ENCODE data around the gene AFAP1L2.
A peak's percentile ranks its signal among the peaks of the same experiment; 100 is the strongest.

AFAP1L2 gene

GRCh38 chr10:114281006-114281405, 123.3 kb downstream of the AFAP1L2 start:
- no peaks in the 10 kb centered on the region for H3K4me1 Mint-ChIP-seq
- ATAC-seq: no peak
- no peak overlapping the region for H3K4me3 Mint-ChIP-seq
- H3K36me3 Mint-ChIP-seq: no peaks in the 10 kb centered on the region
- H3K27ac Mint-ChIP-seq: no peak overlapping the region
- H3K27me3 Mint-ChIP-seq: peaks cover 28% of the 10 kb centered on the region
- no peaks in the 10 kb centered on the region for H3K9me3 Mint-ChIP-seq

- no peaks in the 10 kb centered on the region for H3K4me1 Mint-ChIP-seq
- H3K36me3 Mint-ChIP-seq: no peaks in the 10 kb centered on the region
Observed at GRCh38 chr10:114279901-114280644, 124.2 kb downstream of the AFAP1L2 start.

DNA sequence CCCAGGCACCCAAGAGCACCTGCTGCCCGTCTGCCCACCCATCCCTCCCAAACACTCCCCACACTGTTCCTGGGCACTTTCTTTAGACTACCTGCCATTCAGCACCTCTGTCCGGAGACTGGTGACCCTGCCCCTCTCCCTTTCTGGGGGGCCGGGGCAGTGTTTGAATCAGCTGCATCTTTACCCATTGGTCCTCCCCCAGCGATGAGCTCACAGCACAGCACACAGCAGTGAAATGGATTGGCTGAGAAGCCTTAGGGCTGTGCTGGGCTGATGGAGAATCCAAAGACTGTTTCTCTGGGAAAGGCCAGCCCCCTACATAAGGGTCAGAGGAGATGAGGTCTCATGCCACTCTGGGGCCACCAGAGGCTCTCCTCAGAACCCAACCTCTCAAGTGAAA, 125.0 kb downstream of the AFAP1L2 start:
- ATAC-seq: no peak
- no peaks in the 10 kb centered on the region for H3K9me3 Mint-ChIP-seq
- no peaks in the 10 kb centered on the region for H3K36me3 Mint-ChIP-seq
- no peak overlapping the region for H3K27ac Mint-ChIP-seq
- no peak overlapping the region for H3K4me3 Mint-ChIP-seq
- H3K27me3 Mint-ChIP-seq: peaks cover 37% of the 10 kb centered on the region
- no peaks in the 10 kb centered on the region for H3K4me1 Mint-ChIP-seq

More at GRCh38 chr10:114279901-114280644, 124.2 kb downstream of the AFAP1L2 start:
- Mint-ChIP-seq H3K9me3 (no peaks in the 10 kb centered on the region), H3K27ac (no peak overlapping the region), H3K4me3 (no peak overlapping the region), H3K27me3 (peaks cover 30% of the 10 kb centered on the region)
- no peak for ATAC-seq

- peaks cover 37% of the 10 kb centered on the region for H3K27me3 Mint-ChIP-seq
- peak; percentile 2 for ATAC-seq
- no peak overlapping the region for H3K27ac Mint-ChIP-seq
- no peaks in the 10 kb centered on the region for H3K4me1 Mint-ChIP-seq
- no peaks in the 10 kb centered on the region for H3K36me3 Mint-ChIP-seq
- H3K4me3 Mint-ChIP-seq: no peak overlapping the region
- no peaks in the 10 kb centered on the region for H3K9me3 Mint-ChIP-seq
Observed at GRCh38 chr10:114278884-114279191, 125.5 kb downstream of the AFAP1L2 start.

- H3K9me3 Mint-ChIP-seq: no peaks in the 10 kb centered on the region
- H3K36me3 Mint-ChIP-seq: no peaks in the 10 kb centered on the region
- H3K4me3 Mint-ChIP-seq: no peak overlapping the region
- ATAC-seq: peak; percentile 11
- peaks cover 37% of the 10 kb centered on the region for H3K27me3 Mint-ChIP-seq
- H3K27ac Mint-ChIP-seq: no peak overlapping the region
- H3K4me1 Mint-ChIP-seq: no peaks in the 10 kb centered on the region
Observed at GRCh38 chr10:114278140-114278883, 126.0 kb downstream of the AFAP1L2 start.

- ATAC-seq: no peak
- no peaks in the 10 kb centered on the region for H3K36me3 Mint-ChIP-seq
- H3K27me3 Mint-ChIP-seq: peaks cover 37% of the 10 kb centered on the region
- no peaks in the 10 kb centered on the region for H3K9me3 Mint-ChIP-seq
- no peaks in the 10 kb centered on the region for H3K4me1 Mint-ChIP-seq
- H3K4me3 Mint-ChIP-seq: no peak overlapping the region
- H3K27ac Mint-ChIP-seq: no peak overlapping the region
Observed at GRCh38 chr10:114276671-114277070, 127.6 kb downstream of the AFAP1L2 start.

DNA sequence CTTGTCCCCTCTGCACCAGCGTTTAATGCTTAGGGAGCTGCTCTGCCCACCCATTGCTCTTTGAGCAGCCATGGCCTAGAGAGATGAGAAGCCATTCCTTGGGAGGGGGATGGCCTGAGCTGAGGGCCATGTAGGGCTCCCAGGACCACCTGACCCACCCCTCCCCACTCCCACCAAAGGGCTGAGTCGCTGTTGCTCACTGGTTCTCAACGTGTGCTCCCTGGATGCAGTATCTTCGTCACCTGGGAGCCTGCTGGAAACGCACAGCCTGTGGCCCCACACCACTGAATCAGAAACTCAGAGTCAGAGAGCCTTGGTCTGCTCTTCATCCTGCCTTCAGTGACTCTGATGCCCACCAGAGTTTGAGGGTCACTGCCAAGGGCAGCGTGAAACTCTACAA, 128.2 kb downstream of the AFAP1L2 start:
- Mint-ChIP-seq H3K27me3 (peaks cover 40% of the 10 kb centered on the region), H3K36me3 (no peaks in the 10 kb centered on the region), H3K4me3 (no peak overlapping the region), H3K27ac (no peak overlapping the region), H3K4me1 (no peaks in the 10 kb centered on the region), H3K9me3 (no peaks in the 10 kb centered on the region)
- no peak for ATAC-seq

DNA sequence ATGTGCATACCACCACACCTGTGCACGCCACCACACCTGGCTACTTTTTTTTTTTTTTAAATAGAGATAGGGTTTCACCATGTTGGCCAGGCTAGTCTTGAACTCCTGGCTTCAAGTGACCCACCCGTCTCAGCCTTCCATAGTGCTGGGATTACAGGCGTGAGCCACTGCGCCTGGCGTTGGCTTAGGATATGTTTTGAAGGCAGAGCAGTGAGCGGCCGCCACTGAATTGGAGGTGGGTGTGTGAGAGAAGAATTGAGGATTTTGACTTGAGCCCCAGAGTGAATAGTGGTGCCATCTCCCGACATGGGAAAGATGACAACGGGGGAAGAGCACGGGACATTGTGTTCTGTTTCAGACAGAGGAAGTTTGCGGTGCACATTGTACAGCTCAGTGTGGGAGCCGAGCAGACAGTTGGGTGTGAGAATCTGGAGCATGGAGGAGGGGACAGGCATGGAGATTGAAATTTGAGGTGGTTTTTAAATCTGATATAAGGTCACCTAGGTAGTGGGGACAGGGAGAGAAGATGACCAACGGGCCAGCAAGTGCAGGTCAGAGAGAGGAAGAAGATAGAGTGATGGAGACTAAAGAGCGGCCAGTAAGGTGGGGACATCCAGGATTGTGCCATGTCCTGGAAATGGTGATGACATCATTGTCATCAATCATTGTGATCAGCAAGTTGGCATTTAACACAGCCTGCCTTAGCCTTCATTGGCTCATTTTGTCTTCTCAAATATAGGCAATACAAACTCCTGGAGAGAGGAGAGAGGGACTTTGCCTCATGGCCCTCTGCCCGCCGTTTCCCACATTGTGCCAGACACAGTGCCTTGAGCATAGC, 129.5 kb downstream of the AFAP1L2 start:
- H3K27me3 Mint-ChIP-seq: peaks cover 46% of the 10 kb centered on the region
- H3K27ac Mint-ChIP-seq: no peak overlapping the region
- no peaks in the 10 kb centered on the region for H3K4me1 Mint-ChIP-seq
- H3K9me3 Mint-ChIP-seq: no peaks in the 10 kb centered on the region
- ATAC-seq: no peak
- no peaks in the 10 kb centered on the region for H3K36me3 Mint-ChIP-seq
- no peak overlapping the region for H3K4me3 Mint-ChIP-seq

DNA sequence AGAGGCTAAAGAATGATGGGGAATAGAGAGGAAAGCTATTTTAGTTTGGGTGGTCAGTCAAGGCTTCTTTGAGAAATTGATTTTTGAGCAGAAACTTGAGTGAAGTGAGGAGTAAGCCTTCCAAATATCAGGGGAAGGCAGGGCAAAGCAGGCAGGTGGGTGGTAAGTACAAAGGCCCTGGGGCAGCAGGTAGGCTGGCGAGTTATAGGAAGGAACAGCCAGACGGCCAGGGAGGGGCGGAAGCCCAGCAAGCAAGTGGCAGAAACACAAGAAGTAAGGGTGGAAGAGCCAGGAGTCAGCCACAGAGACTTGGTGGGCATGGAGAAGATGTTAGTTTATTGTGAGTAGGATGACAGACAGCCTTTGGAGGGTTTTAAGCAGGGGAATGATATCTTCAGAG, 130.4 kb downstream of the AFAP1L2 start:
- Mint-ChIP-seq H3K27ac (no peak overlapping the region), H3K27me3 (peaks cover 43% of the 10 kb centered on the region), H3K9me3 (no peaks in the 10 kb centered on the region), H3K4me3 (no peak overlapping the region), H3K4me1 (no peaks in the 10 kb centered on the region), H3K36me3 (no peaks in the 10 kb centered on the region)
- ATAC-seq: no peak

GRCh38 chr10:114272696-114273095, 131.6 kb downstream of the AFAP1L2 start:
- ATAC-seq: no peak
- Mint-ChIP-seq H3K27me3 (peaks cover 35% of the 10 kb centered on the region), H3K4me3 (no peak overlapping the region), H3K36me3 (no peaks in the 10 kb centered on the region), H3K4me1 (no peaks in the 10 kb centered on the region), H3K27ac (no peak overlapping the region), H3K9me3 (no peaks in the 10 kb centered on the region)

DNA sequence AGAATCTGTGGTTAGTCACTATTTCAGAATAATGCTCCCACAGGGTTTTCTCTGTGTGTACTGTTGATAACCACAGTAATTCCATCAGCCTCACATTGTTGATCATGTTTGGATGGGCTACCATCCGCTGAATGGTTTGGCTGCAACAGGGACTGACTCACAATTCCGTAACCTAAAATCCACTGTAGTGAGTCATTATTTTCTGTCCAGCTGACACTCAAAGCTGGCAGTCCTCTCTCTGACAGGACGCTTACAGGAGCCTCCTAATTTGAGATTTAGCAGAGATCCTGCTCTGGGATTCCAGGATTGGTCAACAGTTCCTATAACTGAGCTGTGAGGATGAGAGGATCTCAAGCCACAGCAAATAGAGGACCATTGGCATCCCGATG, 132.5 kb downstream of the AFAP1L2 start:
- no peak for ATAC-seq
- Mint-ChIP-seq H3K36me3 (no peaks in the 10 kb centered on the region), H3K27me3 (peaks cover 29% of the 10 kb centered on the region)

GRCh38 chr10:114271075-114271778, 133.1 kb downstream of the AFAP1L2 start:
- H3K4me1 Mint-ChIP-seq: no peaks in the 10 kb centered on the region
- H3K4me3 Mint-ChIP-seq: no peak overlapping the region
- H3K36me3 Mint-ChIP-seq: no peaks in the 10 kb centered on the region
- H3K27ac Mint-ChIP-seq: no peak overlapping the region
- no peak for ATAC-seq
- H3K27me3 Mint-ChIP-seq: peaks cover 29% of the 10 kb centered on the region
- no peaks in the 10 kb centered on the region for H3K9me3 Mint-ChIP-seq

More for the DNA sequence above, 132.5 kb downstream of the AFAP1L2 start:
- Mint-ChIP-seq H3K9me3 (no peaks in the 10 kb centered on the region), H3K27ac (no peak overlapping the region), H3K4me1 (no peaks in the 10 kb centered on the region), H3K4me3 (no peak overlapping the region)

DNA sequence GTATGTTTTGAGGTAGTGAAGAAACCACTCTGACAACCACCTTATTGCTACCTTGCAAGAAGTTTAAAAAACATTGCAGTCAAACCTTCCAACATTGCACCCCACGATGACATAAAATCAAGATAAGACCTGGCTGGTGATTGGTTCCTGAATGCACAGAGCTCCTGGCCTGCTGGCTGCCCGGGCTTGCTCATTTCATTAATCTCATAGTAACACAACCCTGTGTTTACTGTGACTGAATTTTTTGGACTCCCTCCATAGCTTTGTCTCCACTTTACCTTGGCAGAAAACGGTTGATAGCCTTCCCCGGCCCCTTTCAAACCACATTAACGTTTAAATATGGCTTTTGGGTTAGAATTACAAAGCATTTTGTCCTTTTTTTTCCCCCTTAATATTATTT, 137.8 kb downstream of the AFAP1L2 start:
- no peaks in the 10 kb centered on the region for H3K9me3 Mint-ChIP-seq
- H3K36me3 Mint-ChIP-seq: no peaks in the 10 kb centered on the region
- H3K27me3 Mint-ChIP-seq: peaks cover 20% of the 10 kb centered on the region
- ATAC-seq: no peak
- H3K4me3 Mint-ChIP-seq: no peak overlapping the region
- no peaks in the 10 kb centered on the region for H3K4me1 Mint-ChIP-seq
- no peak overlapping the region for H3K27ac Mint-ChIP-seq

DNA sequence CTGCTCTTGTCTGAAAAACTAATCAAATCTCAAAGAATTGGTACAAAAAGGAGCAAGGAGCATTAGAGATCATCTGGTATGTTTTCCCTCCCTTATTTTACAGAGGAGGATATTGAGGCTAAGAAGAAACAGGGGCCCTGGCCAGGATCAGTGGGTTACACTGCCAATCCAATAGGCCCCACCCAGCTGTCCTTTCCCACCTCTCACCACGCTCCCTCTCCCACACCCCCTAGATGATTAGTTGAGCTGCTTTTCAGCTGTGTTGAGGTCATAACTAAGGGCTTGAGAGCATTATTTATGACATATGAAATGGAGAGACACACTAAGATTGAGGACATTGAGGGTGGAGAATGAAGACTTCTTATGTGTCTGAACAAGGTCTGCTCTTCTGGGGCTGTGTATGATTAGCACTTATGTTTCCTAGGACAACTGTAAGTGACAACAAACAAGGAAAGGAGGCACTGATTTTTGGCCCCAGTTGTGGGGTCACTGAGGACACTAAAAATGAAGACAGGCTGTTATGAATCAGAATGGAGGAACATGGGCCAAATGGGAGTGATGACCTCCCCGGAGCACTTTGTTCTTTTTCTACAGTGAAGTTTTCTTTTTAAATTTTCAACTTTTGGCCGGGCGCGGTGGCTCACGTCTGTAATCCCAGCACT, 138.8 kb downstream of the AFAP1L2 start:
- H3K36me3 Mint-ChIP-seq: no peaks in the 10 kb centered on the region
- H3K4me1 Mint-ChIP-seq: no peaks in the 10 kb centered on the region
- no peaks in the 10 kb centered on the region for H3K9me3 Mint-ChIP-seq
- H3K4me3 Mint-ChIP-seq: no peak overlapping the region
- H3K27me3 Mint-ChIP-seq: peaks cover 11% of the 10 kb centered on the region
- H3K27ac Mint-ChIP-seq: no peak overlapping the region
- no peak for ATAC-seq

- no peaks in the 10 kb centered on the region for H3K4me1 Mint-ChIP-seq
- H3K9me3 Mint-ChIP-seq: no peaks in the 10 kb centered on the region
- no peaks in the 10 kb centered on the region for H3K36me3 Mint-ChIP-seq
- no peaks in the 10 kb centered on the region for H3K27me3 Mint-ChIP-seq
- no peak for ATAC-seq
- no peak overlapping the region for H3K27ac Mint-ChIP-seq
- H3K4me3 Mint-ChIP-seq: no peak overlapping the region
Observed at GRCh38 chr10:114262496-114262895, 141.8 kb downstream of the AFAP1L2 start.

Measured in stimulated activated memory B cell treated with anti-CD40 and anti-IgM and Interleukin-4, amounts not matched to agents 10 μg/mL and 1 μg/mL and 100 μg/mL, for 72 hours (primary cell).